Stimulated activated CD8-positive, alpha-beta memory T cell treated with anti-CD3 and anti-CD28 coated beads, Interleukin-7, amount 100 ng/mL, for 4 hours (primary cell): ENCODE data around the gene ATP2C2.
"Not testable (repeated sequence)": the region's sequence is repeated elsewhere in the genome, so short reads cannot be mapped to it uniquely, and the experiment has no call there.

Source experiments
- DNase-seq, 2 donors: peaks; one replicate each; pipeline ENCODE4 v3.0.0-alpha.2; 2020; ENCODE audit warnings: low read depth in 2 of 2

ATP2C2 gene

GRCh38 chr16:84368308-84368996 lies at the start of gene ATP2C2:
Gene ATP2C2 (plus strand): TSS chr16:84368538. CDS start chr16:84368616, 78 bp downstream.
- DNase-seq: no peak

DNA sequence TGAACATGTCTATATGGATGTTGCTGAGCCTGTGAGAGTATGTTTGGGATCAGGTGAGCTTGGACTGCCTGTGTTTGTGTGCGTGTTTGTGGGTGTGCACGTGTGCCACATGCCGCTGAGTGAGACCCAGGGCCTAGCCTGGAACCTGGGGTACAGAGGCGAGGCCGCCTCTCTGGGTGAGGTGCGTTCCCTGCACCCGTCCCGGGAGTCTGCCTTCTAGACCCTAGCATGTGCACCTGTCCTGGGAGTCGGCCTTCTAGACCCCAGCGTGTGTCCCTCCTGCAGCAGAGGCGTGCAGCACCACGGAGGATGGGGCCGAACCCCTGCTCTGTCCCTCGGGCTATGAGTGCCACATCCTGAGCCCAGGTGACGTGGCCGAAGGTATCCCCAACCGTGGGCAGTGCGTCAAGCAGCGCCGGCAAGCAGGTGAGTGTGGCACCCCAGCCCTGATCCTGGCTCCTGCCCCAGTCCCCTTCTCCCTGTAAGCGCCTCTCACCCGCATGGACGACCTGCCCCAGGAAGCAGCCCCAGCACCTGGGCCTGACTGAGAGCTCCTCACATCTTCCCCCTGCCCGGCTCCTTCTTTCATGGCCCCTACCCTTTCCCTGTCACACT lies 49.1 kb upstream of the ATP2C2 start:
- DNase-seq: no peak

- DNase-seq: no peak
Observed at GRCh38 chr16:84320511-84320910, 47.8 kb upstream of the ATP2C2 start.

DNA sequence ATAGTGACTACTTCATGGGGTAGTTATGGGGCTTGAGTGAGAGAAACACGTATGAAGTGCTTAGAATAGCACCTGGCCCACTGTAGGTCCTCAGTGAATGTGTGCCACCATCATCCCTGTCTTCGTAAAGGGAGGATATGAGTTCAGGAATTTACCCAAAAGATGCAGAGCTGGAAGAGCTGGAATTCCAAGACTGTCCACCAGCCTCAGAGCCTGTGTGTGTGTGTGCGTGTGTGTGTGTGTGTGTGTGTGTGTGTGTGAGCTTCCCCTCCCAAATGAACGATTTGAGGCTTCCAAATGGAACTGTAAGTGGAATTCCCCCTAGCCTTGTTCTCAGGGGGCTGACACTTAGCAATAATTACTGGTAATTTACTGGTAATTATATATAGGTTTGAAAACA lies 46.4 kb upstream of the ATP2C2 start:
- no peak for DNase-seq

DNA sequence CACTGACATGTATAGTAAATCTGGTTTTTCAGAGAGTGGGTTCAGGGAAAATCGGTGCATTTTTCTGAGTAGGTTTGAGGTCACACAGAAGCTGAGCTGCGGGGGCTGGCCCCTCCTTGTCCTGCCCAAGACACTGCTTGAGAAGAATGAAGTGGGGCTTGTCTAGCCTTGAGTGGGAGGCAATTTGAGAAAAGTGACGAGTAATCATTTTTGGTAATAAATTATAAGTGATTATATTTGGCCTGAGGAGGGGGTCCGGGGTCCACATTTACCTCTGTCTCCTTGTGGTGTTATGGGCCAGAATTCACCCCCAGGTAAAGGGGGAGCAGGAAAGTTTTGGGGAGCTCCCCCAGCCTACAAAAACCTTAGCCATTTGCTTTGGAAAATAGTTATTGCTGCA lies 45.6 kb upstream of the ATP2C2 start:
- no peak for DNase-seq

DNA sequence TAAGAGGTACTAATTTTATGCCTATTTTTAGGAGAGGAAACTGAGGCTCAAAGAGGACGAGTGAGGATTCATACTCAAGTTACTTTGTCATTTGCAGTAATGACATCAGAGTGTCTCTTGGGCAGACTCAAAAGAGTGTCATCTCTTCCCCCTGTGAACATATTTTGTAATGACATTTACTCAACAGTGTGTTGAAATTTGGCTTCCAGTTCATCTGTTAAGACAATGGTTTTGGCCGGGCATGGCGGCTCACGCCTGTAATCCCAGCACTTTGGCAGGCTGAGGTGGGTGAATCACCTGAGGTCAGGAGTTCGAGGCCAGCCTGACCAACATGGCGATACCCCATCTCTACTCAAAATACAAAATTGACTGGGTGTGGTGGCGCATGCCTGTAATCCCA lies 44.7 kb upstream of the ATP2C2 start:
- DNase-seq: no peak

- no peak for DNase-seq
Observed at GRCh38 chr16:84324434-84325262, 43.7 kb upstream of the ATP2C2 start.

DNA sequence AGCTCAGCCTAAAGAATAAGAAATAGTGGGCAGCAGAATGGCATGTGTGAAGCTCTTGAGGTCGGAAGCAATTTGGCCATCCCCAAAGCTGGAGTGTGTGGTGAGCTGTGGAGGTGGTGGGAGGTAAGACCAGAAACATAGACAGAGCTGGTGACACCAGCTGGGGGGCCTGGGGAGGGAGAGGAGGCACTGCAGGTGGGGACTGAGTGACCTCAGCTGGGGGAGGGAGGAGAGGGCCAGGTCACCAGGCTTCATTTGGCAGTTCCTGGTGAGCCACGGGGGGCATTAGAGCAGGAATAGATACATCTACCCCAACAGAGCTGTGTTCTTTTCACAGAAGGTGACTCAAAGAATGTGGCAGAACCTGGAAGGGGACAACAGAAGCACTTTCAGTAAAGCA lies 41.8 kb upstream of the ATP2C2 start:
- no peak for DNase-seq

DNA sequence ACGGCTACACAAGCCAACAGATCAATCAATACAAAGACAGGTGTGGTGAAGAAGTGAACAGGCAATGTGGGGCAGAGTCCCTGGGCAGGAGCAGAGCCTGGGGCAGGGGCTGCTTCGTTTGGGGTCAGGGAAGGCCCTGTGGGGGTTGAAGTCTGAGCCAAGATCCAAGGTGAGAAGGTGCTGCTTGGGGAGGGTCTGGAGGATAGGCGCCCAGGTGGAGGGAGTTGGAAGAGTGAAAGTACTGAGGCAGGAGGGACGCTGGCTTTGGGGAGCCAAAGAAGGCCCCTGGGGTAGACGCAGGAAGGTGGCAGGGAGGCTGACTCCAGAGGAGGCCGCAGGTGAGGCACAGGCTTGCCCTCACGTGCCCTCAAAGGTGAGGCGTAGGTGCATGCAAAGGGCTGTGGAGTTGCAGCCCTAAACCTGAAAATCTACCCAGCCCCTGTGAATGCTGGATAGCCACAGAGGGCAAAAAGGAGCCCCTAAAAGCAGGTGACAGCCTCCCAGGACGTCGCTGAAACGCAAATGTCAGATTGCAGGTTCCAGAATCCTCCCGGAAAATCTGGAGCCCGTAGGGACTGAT lies 40.3 kb upstream of the ATP2C2 start:
- no peak for DNase-seq

GRCh38 chr16:84329016-84329415 lies 39.3 kb upstream of the ATP2C2 start:
- DNase-seq: no peak

DNA sequence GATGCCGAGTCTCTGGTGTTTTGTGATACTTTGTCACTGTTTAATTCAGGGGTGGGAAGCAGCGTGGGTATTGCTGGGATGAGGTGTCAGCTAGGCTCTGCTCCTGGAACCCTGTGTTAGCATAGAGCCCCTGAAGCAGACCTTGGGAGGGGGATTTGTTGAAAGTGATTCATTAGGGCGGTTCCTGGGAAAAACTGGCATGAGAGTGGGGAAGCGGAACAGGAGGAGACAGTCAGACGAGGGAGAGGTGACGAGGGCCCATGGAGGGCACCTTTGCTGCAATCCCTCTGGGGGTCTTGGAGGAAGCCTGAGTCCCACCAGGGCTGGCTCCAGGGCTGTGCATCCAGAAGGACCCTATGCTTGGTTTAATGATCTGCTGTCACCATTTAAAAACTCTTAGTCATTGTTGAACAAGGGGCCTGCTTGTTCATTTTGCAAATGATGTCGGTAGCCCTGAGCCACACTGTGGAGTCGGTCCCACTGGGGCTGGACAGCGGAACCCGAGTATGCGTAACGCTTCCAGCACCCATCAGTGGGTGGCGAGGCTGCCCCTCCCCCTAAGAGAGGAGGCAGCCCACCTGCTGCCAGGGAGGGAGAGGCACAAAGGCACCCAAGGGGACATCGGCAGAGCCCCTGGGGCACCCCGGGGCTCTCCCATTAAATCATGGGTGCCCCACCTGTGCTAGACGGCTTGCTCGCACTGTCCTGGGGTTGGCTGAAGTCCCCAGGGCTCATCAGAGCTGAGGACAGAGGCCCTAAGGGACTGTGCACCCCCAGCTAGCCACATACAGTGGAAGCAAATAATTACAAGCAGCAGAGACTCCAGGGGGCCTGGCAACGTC lies 38.3 kb upstream of the ATP2C2 start:
- no peak for DNase-seq

DNA sequence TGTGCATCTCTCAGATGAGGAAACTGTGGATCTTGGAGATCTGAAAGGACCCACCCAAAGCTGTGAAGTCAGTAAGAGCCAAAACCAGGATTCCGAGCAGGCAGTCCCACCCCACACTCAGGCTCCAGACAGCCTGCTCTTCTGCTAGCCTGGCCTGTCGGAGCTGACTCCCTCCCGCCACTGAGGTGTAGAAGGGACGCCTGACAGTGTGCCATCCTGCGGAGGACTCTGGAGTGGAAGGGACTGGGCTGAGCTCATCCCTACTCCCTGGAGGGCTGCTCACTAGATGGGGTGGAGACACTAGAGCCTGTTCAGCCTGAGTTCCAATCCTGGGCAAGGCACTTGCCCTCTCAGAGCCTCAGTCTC lies 37.7 kb upstream of the ATP2C2 start:
- no peak for DNase-seq

DNA sequence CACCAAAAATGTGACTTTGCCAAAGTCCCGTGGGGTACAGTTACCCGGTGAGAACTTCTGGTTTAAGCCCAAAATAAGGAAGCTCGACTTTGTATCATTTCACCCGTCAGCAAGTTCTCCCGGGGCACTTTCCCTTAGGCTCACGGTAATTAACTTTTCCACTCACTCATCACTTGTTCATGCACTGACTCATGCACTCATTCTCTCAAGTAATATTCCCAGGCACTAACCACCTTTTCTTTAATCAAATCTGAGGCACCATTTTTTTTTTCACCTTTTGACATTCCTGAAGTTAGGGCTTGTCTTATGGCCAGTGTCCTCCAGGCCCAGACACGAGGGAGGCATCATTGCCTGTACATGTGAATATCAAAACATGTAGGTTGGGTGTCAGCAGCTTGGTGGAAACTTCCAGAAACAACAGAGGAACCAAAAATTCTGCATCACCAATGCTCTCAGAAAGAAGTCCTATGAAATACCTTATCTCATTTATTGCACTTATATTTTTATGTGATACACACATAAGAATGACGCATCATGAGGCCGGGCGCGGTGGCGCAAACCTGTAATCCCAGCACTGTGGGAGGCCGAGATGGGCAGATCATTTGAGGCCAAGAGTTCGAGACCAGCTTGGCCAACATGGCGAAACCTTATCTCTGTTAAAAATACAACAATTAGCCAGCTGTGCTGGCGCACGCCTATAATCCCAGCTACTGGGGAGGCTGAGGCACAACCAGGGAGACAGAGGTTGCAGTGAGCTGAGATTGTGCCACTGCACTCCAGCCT lies 36.1 kb upstream of the ATP2C2 start:
- no peak for DNase-seq

DNA sequence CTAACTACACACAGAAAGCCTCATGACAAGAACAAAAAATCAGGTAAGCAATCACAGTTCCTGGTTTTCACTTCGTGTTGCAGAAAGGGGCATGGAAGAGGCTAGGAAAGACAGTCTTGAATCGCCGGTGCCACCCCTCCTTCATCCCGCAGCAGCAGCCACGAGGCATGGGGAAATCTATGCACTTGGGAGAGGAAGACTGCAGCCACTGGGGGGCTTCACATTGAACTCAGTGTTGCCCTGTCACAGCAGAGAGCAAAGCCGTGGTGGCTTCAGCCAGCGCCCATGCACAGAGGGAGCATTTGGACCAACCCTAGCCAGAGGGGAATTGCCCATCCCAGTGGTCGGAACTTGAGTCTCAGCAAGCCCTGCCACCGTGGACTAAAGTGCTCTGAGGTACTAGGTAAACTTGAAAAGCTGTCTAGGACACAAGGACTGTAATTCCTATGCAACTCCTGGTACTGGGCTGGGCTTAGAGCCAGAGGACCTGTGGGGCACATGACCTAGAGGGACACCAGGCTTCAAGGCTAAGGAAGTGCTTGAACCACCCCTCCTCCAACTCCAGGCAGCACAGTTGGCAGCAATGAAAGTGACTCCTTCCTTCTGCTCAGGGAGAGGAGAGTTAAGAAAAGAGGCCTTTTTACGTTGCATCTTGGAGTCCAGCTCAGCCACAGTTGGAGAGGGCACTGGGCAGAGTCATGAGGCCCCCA lies 35.2 kb upstream of the ATP2C2 start:
- no peak for DNase-seq

GRCh38 chr16:84334058-84334457 lies 34.3 kb upstream of the ATP2C2 start:
- no peak for DNase-seq

DNA sequence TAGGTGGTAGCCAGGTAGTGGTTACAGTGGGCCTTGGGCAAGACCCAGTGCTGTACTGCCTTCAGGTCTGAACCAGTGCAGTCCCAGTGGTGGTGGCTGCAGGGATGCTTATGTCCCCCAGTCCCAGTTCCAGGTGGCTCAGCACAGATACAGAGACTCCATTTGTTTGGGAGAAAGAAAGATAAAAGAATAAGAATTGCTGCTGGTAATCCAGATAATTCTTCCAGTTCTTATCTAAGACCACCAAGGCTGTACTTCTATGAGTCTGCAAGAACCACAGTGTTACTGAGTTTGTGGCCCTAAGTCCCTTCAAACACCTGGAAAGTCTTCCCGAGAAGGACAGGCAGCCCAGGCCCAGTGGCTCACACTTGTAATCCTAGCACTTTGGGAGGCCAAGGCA lies 33.9 kb upstream of the ATP2C2 start:
- no peak for DNase-seq

DNA sequence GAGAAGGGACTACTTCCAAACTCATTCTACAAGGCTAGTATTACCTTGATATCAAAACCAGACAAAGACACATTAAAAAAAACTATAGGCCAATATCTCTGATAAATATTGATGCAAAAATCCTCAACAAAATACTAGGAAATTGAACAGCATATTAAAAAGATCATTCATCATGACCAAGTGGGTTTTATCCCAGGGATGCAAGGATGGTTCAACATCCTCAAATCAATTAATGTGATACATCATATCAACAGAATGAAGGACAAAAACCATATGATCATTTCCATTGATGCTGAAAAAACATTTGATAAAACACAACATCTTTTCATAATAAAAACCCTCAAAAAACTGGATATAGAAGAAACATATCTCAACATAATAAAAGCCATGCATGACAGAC lies 31.1 kb upstream of the ATP2C2 start:
- DNase-seq: not testable (repeated sequence)

- no peak for DNase-seq
Observed at GRCh38 chr16:84339311-84339710, 29.0 kb upstream of the ATP2C2 start.

DNA sequence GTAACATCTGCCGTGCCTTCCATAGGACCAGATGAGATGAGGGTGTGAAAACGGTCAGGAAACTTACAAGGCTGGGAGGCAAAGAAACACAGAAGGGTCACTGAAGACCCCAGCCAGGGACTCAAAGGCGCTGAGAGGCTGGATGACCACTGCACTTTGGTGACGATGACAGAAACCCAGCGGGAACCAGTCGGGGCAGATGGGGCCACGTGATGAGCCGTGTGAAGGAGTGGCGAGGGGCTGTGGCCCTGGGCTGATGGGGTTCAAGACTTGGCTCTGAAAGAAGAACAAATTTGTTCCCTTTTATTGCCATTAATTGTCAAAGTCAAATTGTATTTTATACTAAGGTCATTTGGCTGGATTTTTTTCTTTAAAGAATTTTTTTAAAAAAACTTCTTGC lies 28.6 kb upstream of the ATP2C2 start:
- no peak for DNase-seq

GRCh38 chr16:84340325-84341040 lies 27.9 kb upstream of the ATP2C2 start:
- DNase-seq: no peak
